A673 (cell line): ENCODE measurements around the gene PRL.

Experiments
- CTCF ChIP-seq: fragments of 300-800, 200-600 bp; sonication (generic); conservative IDR thresholded peaks from 2 replicates; pipeline ENCODE4 v1.5.1; 2017; ENCODE audit warnings: low read depth, mild to moderate bottlenecking, antibody characterized with exemption, low read length, moderate library complexity, mixed read lengths
- EZH2 ChIP-seq: fragments of 200-600 bp; sonication (generic); IDR thresholded peaks from 2 replicates; pipeline ENCODE4 v1.6.1; 2017; ENCODE audit warnings: borderline replicate concordance, low read depth, mild to moderate bottlenecking, mixed read lengths, antibody characterized with exemption, low read length; ENCODE audit not compliant: poor library complexity, severe bottlenecking

- TF ChIP-seq CTCF: no peak
- TF ChIP-seq EZH2: no peak
Observed at GRCh38 chr6:22290045-22290444, 6.8 kb downstream of the PRL start.
